ENCODE data around the gene CPLANE2.

CPLANE2 gene

DNA sequence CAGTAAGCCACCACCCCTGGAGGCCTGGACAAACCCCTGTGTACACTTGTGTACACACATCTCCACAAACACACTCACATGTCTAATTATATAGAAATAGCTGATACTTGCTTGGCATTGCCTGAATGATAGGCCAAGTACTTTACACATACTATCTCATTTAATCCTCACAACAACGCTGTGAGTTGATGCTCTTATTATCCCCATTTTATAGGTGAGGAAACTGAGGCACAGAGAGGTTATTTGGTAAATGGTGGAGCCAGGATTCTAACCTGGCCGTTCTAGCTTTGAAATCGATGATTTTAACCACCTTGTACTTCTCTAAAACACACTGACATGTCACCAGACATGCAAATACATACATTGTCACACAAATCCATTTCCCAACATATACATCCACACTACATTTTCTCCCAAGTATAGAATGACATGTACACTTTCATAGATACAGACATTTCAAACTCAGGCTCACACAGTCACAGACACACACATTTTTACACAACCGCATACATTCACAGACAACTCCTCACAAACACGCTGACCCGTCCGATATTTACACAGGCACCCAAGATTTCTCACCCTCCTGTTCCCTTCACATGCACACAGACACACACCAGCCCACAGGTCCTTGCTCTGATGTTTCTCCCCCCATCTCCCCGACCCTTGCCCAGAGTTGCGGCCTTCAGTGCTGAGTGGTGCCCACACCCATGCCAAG, 27.7 kb downstream of the CPLANE2 start:
- TF ChIP-seq, protein P1, sequence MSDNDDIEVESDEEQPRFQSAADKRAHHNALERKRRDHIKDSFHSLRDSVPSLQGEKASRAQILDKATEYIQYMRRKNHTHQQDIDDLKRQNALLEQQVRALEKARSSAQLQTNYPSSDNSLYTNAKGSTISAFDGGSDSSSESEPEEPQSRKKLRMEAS (IDR thresholded peaks at IDR 0.05; ENCODE audit: low read depth, low read length): no peak
- no peak overlapping the region for H3K4me3 ChIP-seq (ENCODE audit: low read depth, low read length)
- no peak for DNase-seq (ENCODE audit: low read depth)

DNA sequence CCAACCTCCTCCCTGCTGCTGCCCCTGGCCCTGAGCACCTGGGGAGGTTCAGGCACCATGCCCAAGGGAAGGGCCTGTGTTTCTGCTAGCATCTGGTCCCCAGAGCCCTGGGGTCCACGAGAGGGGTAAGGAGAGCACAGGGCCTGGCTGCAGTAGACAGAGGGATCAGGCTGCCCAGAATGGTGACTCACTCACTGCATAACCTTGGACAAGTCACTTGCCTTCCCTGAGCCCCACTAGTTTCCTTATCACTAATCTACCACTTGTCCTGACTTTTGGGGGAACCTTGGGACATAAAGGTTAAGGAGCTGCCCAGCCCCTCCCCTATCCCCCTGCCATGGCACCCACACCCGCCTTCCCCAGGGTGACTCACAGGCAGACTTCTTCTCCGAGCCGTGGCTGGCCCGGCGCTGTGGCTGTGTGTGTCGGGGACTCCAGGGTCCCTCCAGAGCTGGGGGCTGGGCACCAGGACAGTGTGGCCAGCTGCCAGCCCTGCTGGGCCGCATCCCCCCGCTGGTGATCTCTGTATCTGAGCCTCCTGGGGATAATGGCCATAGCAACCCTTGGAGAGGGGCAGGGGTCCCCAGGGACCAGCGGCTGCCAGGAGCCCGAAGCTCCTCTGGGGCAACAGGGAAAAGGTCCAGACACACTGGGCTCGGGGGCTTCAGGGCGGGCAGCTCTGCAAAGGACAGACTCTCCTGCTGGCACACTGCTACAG, 28.6 kb downstream of the CPLANE2 start:
- TF ChIP-seq, protein P1 (IDR thresholded peaks at IDR 0.05; ENCODE audit: low read depth, low read length): no peak
- no peak for TF ChIP-seq MYC (IDR thresholded peaks at IDR 0.05; ENCODE audit: low read depth, low read length)
- TF ChIP-seq POLR2A (IDR thresholded peaks at IDR 0.05; ENCODE audit: extremely low read depth, insufficient read length): no peak
- TF ChIP-seq, protein P2, sequence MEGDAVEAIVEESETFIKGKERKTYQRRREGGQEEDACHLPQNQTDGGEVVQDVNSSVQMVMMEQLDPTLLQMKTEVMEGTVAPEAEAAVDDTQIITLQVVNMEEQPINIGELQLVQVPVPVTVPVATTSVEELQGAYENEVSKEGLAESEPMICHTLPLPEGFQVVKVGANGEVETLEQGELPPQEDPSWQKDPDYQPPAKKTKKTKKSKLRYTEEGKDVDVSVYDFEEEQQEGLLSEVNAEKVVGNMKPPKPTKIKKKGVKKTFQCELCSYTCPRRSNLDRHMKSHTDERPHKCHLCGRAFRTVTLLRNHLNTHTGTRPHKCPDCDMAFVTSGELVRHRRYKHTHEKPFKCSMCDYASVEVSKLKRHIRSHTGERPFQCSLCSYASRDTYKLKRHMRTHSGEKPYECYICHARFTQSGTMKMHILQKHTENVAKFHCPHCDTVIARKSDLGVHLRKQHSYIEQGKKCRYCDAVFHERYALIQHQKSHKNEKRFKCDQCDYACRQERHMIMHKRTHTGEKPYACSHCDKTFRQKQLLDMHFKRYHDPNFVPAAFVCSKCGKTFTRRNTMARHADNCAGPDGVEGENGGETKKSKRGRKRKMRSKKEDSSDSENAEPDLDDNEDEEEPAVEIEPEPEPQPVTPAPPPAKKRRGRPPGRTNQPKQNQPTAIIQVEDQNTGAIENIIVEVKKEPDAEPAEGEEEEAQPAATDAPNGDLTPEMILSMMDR (IDR thresholded peaks at IDR 0.05; ENCODE audit: low read depth, low read length): no peak
- peak; percentile 45 for DNase-seq (ENCODE audit: low read depth)
- no peak overlapping the region for H3K4me3 ChIP-seq (ENCODE audit: low read depth, low read length)

DNA sequence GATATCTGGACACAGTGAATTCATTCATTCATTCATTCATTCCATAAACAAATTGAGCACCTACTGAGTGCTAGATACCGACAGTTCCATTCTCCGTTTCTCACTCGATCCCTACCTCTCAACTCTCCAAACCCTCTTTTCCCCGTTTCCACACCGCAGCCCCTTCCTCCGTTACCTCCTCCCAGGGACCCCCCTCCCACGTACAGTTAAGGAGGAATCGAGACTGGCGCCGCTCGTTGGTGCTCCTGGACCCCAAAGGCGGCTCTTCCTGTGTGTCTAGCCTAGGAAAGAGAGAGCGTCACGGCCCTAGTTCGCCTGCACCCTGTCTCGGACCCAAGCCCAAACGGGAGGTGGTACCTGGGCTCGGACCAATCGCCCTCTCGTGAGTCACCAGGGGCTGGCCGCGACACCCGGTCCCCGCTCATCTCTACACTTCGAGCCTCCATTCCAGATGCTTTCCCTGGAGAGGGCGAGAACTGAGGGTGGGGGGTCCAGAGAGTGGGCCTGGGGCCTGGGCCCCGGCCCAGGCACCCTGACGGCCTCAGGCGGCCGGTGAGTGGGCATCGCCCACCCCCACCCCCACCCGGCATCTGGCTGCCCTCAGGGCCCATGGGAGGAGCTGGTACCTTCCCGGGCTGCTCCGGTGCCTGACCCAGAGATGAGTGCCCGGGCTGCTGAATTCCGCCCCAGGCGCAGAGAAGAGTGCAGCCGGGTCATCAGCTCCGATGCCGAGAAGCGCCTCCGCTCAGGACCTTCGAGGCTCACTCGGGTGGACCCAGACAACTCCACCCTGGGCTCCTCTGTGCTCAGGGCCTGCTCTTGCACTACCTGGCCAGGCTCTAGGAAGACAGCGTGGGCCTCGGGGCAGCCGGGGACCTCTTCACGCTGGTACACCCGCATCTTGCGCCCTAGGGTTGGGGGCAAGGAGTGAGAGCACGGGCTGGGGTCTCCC, 29.4 kb downstream of the CPLANE2 start:
- peak overlapping the region; percentile 51 for H3K4me3 ChIP-seq (ENCODE audit: low read depth, low read length)
- no peak for TF ChIP-seq MYC (IDR thresholded peaks at IDR 0.05; ENCODE audit: low read depth, low read length)
- TF ChIP-seq POLR2A (IDR thresholded peaks at IDR 0.05; ENCODE audit: extremely low read depth, insufficient read length): no peak
- TF ChIP-seq, protein P1 (IDR thresholded peaks at IDR 0.05; ENCODE audit: low read depth, low read length): no peak
- TF ChIP-seq, protein P2 (IDR thresholded peaks at IDR 0.05; ENCODE audit: low read depth, low read length): no peak

DNA sequence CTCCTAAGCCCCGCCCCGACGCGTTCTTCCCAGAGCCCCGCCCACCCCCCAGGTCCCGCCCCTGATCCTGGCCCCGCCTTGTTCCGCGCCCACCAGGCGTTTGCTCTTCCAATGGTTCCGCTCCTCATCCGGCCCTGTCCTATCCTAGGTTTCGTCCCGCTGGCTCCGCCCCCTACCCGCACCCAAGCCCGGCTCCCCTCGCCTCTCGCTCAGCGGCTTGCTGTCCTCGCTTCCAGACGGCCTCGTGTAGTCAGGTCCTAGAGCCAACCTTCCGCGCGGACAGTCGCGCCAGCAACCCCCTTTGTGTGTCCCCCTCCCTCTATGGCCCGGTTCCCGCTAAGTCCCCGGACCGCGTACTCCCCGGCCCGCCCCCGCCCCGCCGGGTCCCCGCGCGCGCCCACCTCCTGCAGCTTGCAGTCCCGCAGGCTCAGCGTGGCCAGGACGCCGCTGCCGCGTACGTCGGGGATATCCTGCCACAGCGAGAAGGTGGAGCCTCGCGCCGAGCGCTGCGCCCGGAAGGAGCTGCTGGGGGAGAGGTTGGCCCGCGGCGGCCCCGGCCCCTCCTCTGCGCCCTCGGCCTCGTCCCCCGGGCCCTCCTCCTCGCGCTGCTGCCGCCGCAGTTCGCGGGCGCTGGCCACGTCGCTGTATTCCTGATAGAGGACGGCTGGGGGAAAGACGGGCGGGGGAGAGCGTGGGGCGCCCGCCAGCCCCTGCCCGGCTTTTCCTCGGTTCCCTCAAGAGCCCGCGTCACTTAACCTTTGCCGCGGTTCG, 30.3 kb downstream of the CPLANE2 start:
- TF ChIP-seq, protein P1 (IDR thresholded peaks at IDR 0.05; ENCODE audit: low read depth, low read length): peak; percentile 69
- TF ChIP-seq, protein P2 (IDR thresholded peaks at IDR 0.05; ENCODE audit: low read depth, low read length): no peak
- TF ChIP-seq MYC (IDR thresholded peaks at IDR 0.05; ENCODE audit: low read depth, low read length): peak; percentile 85
- peak; percentile 85 for TF ChIP-seq POLR2A (IDR thresholded peaks at IDR 0.05; ENCODE audit: extremely low read depth, insufficient read length)
- peak overlapping the region; percentile 51 for H3K4me3 ChIP-seq (ENCODE audit: low read depth, low read length)
- peak; percentile 98 for DNase-seq (ENCODE audit: low read depth)

More for the DNA sequence above, 29.4 kb downstream of the CPLANE2 start:
- DNase-seq (ENCODE audit: low read depth): no peak

DNA sequence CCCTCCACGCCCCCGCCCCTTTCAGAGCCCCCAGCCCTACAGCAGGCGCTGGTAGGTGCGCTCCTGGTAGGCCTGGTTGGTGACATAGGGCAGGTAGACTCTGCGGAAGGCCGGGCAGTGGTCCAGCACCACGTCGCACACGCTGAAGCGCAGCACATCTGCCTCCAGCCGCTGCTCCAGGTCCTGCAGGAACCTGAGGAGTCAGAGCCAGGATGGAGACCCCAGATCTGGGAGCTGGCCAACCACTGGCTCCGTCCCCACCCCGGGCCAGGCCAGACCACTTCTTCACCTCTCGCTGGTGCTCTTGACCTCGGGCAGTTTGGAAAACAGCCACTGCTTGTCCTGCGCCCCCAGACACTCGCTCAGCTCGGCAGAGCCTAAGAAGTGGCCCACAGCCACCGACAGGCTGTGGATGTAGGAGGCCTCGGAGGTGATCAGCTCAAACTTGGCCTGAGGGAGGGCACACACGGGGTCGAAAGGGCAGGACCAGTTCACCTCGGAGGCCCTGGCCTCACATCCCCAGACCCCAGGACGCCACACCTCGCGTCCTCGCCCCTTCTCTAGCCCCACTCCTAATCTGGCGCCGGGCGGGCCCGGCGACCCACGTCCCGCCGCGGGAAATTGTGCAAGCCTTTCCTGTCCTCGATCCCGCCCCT, 31.0 kb downstream of the CPLANE2 start:
- H3K4me3 ChIP-seq (ENCODE audit: low read depth, low read length): peak overlapping the region; percentile 42
- no peak for TF ChIP-seq POLR2A (IDR thresholded peaks at IDR 0.05; ENCODE audit: extremely low read depth, insufficient read length)
- TF ChIP-seq, protein P2 (IDR thresholded peaks at IDR 0.05; ENCODE audit: low read depth, low read length): no peak
- TF ChIP-seq, protein P1 (IDR thresholded peaks at IDR 0.05; ENCODE audit: low read depth, low read length): no peak
- TF ChIP-seq MYC (IDR thresholded peaks at IDR 0.05; ENCODE audit: low read depth, low read length): no peak
- DNase-seq (ENCODE audit: low read depth): no peak
